CD14-positive monocyte (primary cell): ENCODE measurements around the gene CNNM2. TPM values are rescaled to one million over a fixed set of nuclear protein-coding genes. Genes with fewer than 3 reads are reported as not detected.

Source experiments
- DNase-seq, 3 donors: peaks; one replicate each; pipeline ENCODE4 v3.0.0-alpha.2; 2011 to 2022
- H2AFZ ChIP-seq: 2 replicates; pipeline ENCODE4 v1.6.0; 2012; ENCODE audit warnings: mild to moderate bottlenecking, low read depth, low read length, inconsistent platforms; ENCODE audit not compliant: insufficient read depth, poor library complexity, severe bottlenecking
- H3K27ac ChIP-seq, 2 donors: 1 replicate in 1 of 2; 2 replicates in 1 of 2; pipeline ENCODE4 v1.5.1; 2012 to 2013; ENCODE audit warnings: low read length in 2 of 2, control low read depth in 1 of 2, inconsistent platforms in 1 of 2, low read depth in 1 of 2, mild to moderate bottlenecking in 1 of 2
- H3K27me3 ChIP-seq, 2 donors: one replicate each; pipeline versions ENCODE4 v1.6.0 to v1.6.1; 2011 to 2013; ENCODE audit warnings: low read length in 2 of 2; ENCODE audit not compliant: control insufficient read depth in 2 of 2, insufficient read depth in 2 of 2
- H3K36me3 ChIP-seq, 2 donors: replicated peaks in 1 of 2; 1 replicate in 1 of 2; 2 replicates in 1 of 2; pipeline versions ENCODE4 v1.5.1 to v1.6.1; 2012 to 2013; ENCODE audit warnings: low read length in 2 of 2, control low read depth in 1 of 2, inconsistent platforms in 1 of 2, mild to moderate bottlenecking in 1 of 2; ENCODE audit not compliant: insufficient read depth in 2 of 2, control insufficient read depth in 1 of 2
- H3K4me1 ChIP-seq, 2 donors: 1 replicate in 1 of 2; 2 replicates in 1 of 2; pipeline versions ENCODE4 v1.5.1 to v1.6.1; 2012 to 2013; ENCODE audit warnings: low read length in 2 of 2, control low read depth in 1 of 2, inconsistent platforms in 1 of 2, mild to moderate bottlenecking in 1 of 2, moderate library complexity in 1 of 2; ENCODE audit not compliant: insufficient read depth in 2 of 2, control insufficient read depth in 1 of 2
- H3K4me2 ChIP-seq: replicated peaks from 2 replicates; pipeline ENCODE3; 2012; ENCODE audit warnings: low read length, moderate library complexity, mild to moderate bottlenecking; ENCODE audit not compliant: poor library complexity, severe bottlenecking; ENCODE audit errors: extremely low read depth
- H3K4me3 ChIP-seq, 3 experiments: fragments of 200-600 bp in 1 of 3; sonication (generic) in 1 of 3; replicated peaks in 1 of 3; 1 replicate in 2 of 3; 2 replicates in 1 of 3; pipeline ENCODE4 v1.5.1; 2011 to 2013; ENCODE audit warnings: low read length in 3 of 3, mild to moderate bottlenecking in 3 of 3, control low read depth in 2 of 3, low read depth in 2 of 3, inconsistent platforms in 1 of 3, moderate library complexity in 1 of 3
- H3K79me2 ChIP-seq: 2 replicates; pipeline ENCODE4 v1.6.0; 2012; ENCODE audit warnings: mild to moderate bottlenecking, control low read depth, inconsistent platforms, low read length, moderate library complexity; ENCODE audit not compliant: insufficient read depth
- H3K9ac ChIP-seq: 2 replicates; pipeline ENCODE4 v1.6.0; 2017; ENCODE audit warnings: low read length, mild to moderate bottlenecking; ENCODE audit not compliant: insufficient read depth, poor library complexity, severe bottlenecking
- H3K9me3 ChIP-seq, 2 donors: replicated peaks in 1 of 2; 1 replicate in 1 of 2; 2 replicates in 1 of 2; pipeline versions ENCODE4 v1.5.1 to v1.6.1; 2012 to 2013; ENCODE audit warnings: low read length in 2 of 2, control low read depth in 1 of 2; ENCODE audit not compliant: control insufficient read depth in 1 of 2, insufficient read depth in 1 of 2
- H4K20me1 ChIP-seq: 2 replicates; pipeline ENCODE4 v1.6.0; 2012; ENCODE audit warnings: mild to moderate bottlenecking, low read length, control low read depth, moderate library complexity; ENCODE audit not compliant: insufficient read depth
- H3K27ac Mint-ChIP-seq, 7 donors: one replicate each; pipeline ENCODE4 v1.8.0; 2020; ENCODE audit warnings: mild to moderate bottlenecking in 7 of 7, mixed read lengths in 7 of 7, moderate library complexity in 6 of 7, inconsistent platforms in 2 of 7
- H3K27me3 Mint-ChIP-seq, 3 donors: one replicate each; pipeline ENCODE4 v1.8.0; 2021 to 2022; ENCODE audit warnings: low read depth in 3 of 3, mild to moderate bottlenecking in 3 of 3, mixed read lengths in 3 of 3, moderate library complexity in 3 of 3, inconsistent platforms in 1 of 3
- H3K36me3 Mint-ChIP-seq, 2 donors: one replicate each; pipeline ENCODE4 v1.8.0; 2020; ENCODE audit warnings: mixed read lengths in 2 of 2, inconsistent platforms in 1 of 2, mild to moderate bottlenecking in 1 of 2
- H3K4me1 Mint-ChIP-seq: one replicate; pipeline ENCODE4 v1.8.0; 2020; ENCODE audit warnings: mild to moderate bottlenecking, mixed read lengths
- H3K4me3 Mint-ChIP-seq, 2 donors: one replicate each; pipeline ENCODE4 v1.8.0; 2020; ENCODE audit warnings: mild to moderate bottlenecking in 2 of 2, mixed read lengths in 2 of 2, moderate library complexity in 1 of 2
- H3K9me3 Mint-ChIP-seq, 7 donors: one replicate each; pipeline ENCODE4 v1.8.0; 2020 to 2022; ENCODE audit warnings: mixed read lengths in 7 of 7, mild to moderate bottlenecking in 6 of 7, moderate library complexity in 6 of 7, inconsistent platforms in 2 of 7
- WGBS: methylation state at CpG from one replicate; pipeline ENCODE4 v1.1.5; 2013; ENCODE audit warnings: missing lambda C conversion rate; ENCODE audit not compliant: insufficient coverage; 5-methylcytosine and 5-hydroxymethylcytosine counted together
- intact Hi-C, 2 donors: fragments of 100-400 bp; cut with micrococcal nuclease; formaldehyde crosslinking; loops; one replicate each; pipeline versions ENCODE4 v1.15.0 to v1.15.1; 2023
- polyA plus RNA-seq, 3 donors: library from polyadenylated mRNA; depleted of rRNA in 1 of 3; unstranded in 2 of 3; stranded (reverse) in 1 of 3; fragments of 300-500 nt in 2 of 3; fragments of >200 nt in 1 of 3; fragmentation: Illumina TruSeq in 2 of 3; gene quantifications; 1 replicate in 2 of 3; 2 replicates in 1 of 3; pipeline ENCODE4 v1.2.3, GENCODE V29; 2012 to 2021
- TF ChIP-seq, protein P1 (sequence below): fragments of 200-600 bp; IDR thresholded peaks from one replicate; pipeline ENCODE4 v1.8.0; 2022; ENCODE audit warnings: antibody characterized with exemption, mild to moderate bottlenecking

CNNM2 gene
- polyA plus RNA-seq, 3 donors: 1.6 to 3.8 (median 2.2) TPM

DNA sequence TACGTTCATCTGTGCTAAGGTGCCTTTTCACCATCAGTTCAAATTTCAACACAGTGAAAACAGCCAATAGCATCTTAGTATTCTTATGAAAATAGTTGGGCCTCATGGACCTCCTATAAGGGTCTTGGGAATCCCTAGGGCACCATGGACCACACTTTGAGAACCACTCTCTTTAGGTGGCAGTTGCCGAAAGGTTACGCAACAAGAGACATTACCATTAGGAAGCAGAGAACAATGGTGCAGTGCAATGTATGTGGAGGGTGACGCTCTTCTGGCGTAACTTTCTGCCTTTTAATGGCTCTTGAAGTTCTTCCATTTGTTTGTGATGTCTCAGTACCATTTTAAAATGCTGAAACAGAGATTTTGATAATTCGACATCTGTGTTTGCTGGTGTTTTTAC is 131.1 kb downstream of the CNNM2 start:
- intact Hi-C loops: no loop called here
- peaks cover 0 to 2% (median 0%) of the 10 kb centered on the region in 7 donors for H3K9me3 Mint-ChIP-seq

DNA sequence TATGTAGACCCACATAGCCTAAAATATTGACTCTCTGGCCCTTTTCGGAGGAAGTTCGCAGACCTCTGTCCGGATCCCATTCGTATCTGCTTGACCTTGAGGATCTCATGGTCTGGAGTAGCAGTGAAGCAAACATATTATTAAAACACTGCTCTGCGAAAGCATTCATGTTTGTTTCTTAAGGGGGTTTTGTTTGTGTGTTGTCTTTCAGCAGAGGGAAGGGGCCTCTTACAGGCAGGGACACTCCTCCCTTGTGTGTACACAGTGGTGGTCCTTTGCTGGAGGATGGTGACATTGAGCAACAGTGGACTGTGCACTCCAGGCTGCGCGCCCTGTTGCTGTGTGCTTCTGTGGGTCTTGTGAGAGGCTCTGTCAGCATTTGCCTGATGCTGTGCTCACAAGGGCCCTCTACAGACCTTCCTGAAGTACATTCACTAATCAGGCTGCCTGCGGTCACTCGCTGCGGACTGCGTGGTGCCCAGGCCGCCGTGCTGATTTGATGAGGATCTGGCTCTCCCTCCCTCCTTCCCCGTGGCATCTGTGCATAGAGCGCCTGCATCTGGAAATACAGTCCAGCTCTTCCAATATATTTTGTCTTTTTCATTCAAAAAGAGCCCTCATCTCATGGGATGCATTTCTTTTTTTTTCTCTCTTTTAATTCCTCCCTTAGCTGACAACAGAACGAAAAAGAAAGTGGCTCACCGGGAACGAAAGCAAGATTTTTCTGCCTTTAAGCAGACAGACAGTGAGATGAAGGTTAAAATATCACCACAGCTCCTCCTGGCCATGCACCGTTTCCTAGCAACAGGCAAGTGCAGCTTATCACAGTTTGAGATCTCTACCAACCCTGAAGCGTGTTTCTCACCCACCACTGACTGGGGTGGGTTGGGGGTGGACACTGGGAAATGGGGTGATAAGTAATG is 135.8 kb downstream of the CNNM2 start:
- Histone ChIP-seq H2AFZ (no peak overlapping the region), H3K9me3 (no peaks in the 10 kb centered on the region), H3K27ac (no peak overlapping the region), H3K79me2 (no peaks in the 10 kb centered on the region), H3K9ac (peak overlapping the region; percentile 36), H3K4me1 (peaks cover 3 to 14% of the 10 kb centered on the region in 2 donors), H3K4me2 (peak overlapping the region; percentile 66), H3K4me3 (peak overlapping the region; percentile 15 to 58 (median 28)), H3K27me3 (no peaks in the 10 kb centered on the region), H4K20me1 (no peaks in the 10 kb centered on the region), H3K36me3 (no peaks in the 10 kb centered on the region)
- 46% methylated on average over 12 of the region's 20 CpGs for WGBS
- intact Hi-C loops: no loop called here
- peak overlapping the region in 2 of 7 donors; percentile 8 to 59 for H3K27ac Mint-ChIP-seq
- peak; percentile 14 to 23 (median 15) for DNase-seq
- peaks cover 0 to 3% (median 0%) of the 10 kb centered on the region in 7 donors for H3K9me3 Mint-ChIP-seq
- TF ChIP-seq, protein P1, sequence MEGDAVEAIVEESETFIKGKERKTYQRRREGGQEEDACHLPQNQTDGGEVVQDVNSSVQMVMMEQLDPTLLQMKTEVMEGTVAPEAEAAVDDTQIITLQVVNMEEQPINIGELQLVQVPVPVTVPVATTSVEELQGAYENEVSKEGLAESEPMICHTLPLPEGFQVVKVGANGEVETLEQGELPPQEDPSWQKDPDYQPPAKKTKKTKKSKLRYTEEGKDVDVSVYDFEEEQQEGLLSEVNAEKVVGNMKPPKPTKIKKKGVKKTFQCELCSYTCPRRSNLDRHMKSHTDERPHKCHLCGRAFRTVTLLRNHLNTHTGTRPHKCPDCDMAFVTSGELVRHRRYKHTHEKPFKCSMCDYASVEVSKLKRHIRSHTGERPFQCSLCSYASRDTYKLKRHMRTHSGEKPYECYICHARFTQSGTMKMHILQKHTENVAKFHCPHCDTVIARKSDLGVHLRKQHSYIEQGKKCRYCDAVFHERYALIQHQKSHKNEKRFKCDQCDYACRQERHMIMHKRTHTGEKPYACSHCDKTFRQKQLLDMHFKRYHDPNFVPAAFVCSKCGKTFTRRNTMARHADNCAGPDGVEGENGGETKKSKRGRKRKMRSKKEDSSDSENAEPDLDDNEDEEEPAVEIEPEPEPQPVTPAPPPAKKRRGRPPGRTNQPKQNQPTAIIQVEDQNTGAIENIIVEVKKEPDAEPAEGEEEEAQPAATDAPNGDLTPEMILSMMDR: peak; percentile 35
- H3K4me3 Mint-ChIP-seq: peak overlapping the region; percentile 81 to 93
- peaks cover 1 to 2% (median 2%) of the 10 kb centered on the region in 3 donors for H3K27me3 Mint-ChIP-seq
- peaks cover 0 to 13% of the 10 kb centered on the region in 2 donors for H3K36me3 Mint-ChIP-seq
- H3K4me1 Mint-ChIP-seq: peaks cover 38% of the 10 kb centered on the region

More for the DNA sequence above, 131.1 kb downstream of the CNNM2 start:
- no peak for DNase-seq
- no peaks in the 10 kb centered on the region for H3K36me3 ChIP-seq
- Mint-ChIP-seq H3K36me3 (peaks cover 0 to 4% of the 10 kb centered on the region in 2 donors), H3K27me3 (peaks cover 0 to 3% (median 2%) of the 10 kb centered on the region in 3 donors), H3K27ac (no peak overlapping the region), H3K4me3 (no peak overlapping the region), H3K4me1 (peaks cover 30% of the 10 kb centered on the region)
- H3K4me1 ChIP-seq: peaks cover 3 to 12% of the 10 kb centered on the region in 2 donors
- TF ChIP-seq, protein P1: no peak
- H3K9me3 ChIP-seq: no peaks in the 10 kb centered on the region
- no peak overlapping the region for H3K27ac ChIP-seq
- 64% methylated on average over 4 of the region's 6 CpGs for WGBS
- H3K79me2 ChIP-seq: no peaks in the 10 kb centered on the region
- no peak overlapping the region for H3K9ac ChIP-seq
- no peak overlapping the region for H3K4me3 ChIP-seq
- no peaks in the 10 kb centered on the region for H3K27me3 ChIP-seq
- no peak overlapping the region for H3K4me2 ChIP-seq
- H2AFZ ChIP-seq: no peak overlapping the region
- no peaks in the 10 kb centered on the region for H4K20me1 ChIP-seq
